Purkinje cell (primary cell): ENCODE measurements around the gene PNMA8A. TPM values are rescaled to one million over a fixed set of nuclear protein-coding genes. Genes with fewer than 3 reads are reported as not detected.

Experiments
- polyA plus RNA-seq: library from polyadenylated mRNA; unstranded; fragments of >200 nt; fragmentation: Nextera tagmentation; gene quantifications from 2 replicates; pipeline ENCODE4 v1.2.1, GENCODE V29; 2014

The PNMA8A gene, protein sequence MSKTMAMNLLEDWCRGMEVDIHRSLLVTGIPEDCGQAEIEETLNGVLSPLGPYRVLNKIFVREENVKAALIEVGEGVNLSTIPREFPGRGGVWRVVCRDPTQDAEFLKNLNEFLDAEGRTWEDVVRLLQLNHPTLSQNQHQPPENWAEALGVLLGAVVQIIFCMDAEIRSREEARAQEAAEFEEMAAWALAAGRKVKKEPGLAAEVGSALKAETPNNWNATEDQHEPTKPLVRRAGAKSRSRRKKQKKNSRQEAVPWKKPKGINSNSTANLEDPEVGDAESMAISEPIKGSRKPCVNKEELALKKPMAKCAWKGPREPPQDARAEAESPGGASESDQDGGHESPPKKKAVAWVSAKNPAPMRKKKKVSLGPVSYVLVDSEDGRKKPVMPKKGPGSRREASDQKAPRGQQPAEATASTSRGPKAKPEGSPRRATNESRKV
- polyA plus RNA-seq: 60.9 and 72.2 TPM in 2 replicates

DNA sequence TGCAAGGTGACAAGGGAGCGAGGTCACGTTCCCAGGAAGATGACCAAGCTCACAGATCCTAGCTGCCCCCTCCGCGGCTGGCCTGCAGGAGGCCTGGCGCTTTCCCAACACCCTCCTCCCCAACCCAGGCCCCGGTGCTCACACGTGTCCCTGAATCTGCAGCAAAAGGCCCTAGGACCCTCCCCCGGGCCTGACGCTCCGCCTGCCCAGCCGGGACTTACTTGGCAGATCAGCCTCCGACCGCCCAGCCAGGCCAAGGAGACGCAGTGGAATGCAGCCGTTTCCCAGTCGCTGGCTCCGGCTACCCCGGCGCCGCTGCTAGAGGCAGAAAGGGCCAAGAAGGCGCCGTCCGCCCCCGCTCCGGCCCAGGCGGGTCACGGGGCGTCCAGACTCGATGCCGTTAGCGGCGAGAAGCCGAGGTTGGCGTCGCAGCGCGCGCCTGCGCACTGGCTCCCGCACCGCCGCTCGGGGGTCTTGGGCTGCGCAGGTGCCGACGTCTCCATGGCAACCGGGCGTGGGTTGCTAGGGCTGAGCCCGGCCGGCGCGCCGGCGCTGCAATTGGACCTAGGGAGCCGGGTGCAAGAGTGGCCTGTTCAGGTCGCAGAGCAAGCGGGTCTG is at the start of gene PNMA8A:
TSS of gene PNMA8A (minus strand) at position 448 of the 618 bp plus-strand sequence. CDS start 528 bp downstream, outside the sequence.

DNA sequence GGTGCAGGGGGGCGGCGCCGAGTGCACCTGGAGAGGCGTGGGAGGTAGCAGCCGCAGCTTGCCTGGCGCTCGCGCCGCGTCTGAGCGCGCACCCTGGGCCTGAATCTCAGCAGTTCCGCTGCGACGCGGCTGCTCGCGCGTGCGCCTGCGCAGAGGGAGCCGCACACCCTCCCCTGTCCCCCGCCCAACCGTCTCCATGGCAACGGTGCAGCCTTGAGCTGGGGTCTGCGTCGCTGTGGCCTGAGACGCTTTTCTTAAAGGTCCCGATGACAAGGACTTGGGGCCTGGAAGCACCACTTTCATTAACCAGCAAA is 24.4 kb upstream of the PNMA8A start, which contains the start of gene PNMA8B:
TSS of gene PNMA8B (minus strand) at position 82 of the 314 bp plus-strand sequence. CDS start 402 bp downstream, outside the sequence.

DNA sequence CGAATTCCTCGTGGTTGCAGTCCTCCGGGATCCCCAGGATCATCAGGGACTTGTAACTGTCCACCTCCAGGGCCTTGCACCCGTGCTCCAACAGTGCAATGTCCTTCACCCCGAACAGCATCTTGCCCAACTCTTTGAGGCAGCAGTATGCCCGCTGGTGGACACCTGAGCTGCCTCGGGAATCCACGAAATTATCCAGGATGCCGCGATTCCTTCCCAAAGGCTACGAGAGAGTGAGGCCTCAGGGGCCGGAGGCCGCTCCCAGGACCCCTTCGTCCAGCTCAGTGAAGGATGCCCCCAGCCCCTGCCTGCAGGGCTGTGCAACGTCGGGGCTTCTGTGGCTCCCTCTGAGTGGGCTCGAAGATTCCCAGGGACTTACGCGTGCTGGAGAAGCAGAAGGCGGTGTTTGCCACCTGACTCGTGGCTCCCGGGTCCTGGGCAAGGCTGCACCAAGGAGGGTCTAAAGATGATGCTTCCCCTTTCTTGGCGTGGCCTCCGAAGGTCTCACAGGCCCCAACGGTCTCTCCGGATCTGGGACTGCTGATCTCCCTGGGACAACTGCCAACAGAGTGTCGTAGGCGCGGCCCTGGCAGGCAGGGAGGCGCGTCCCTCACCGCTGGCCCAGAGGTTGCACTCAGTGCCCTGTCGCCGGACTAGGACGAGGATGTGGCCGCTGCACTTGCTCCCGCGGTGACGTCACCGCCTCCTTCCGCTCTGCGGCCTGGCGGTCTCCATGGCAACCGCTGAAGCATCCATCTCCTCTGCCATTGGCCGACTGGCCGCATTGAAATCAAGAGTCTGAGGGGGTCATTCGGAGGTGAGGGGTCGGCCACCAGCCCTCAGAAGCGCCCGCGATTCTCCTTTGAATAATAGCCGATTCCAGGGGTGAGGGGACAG is 42.9 kb downstream of the PNMA8A start, which contains the start of gene PNMA8C:
TSS of gene PNMA8C (minus strand) at position 698 of the 897 bp plus-strand sequence. CDS start at position 121, 577 bp downstream.

Other genes with a start within 250 kb of the PNMA8A start
- not detected in 2 replicates for gene IGFL1, start 241.8 kb downstream of the PNMA8A start, polyA plus RNA-seq
- gene HIF3A, start 174.5 kb downstream of the PNMA8A start, polyA plus RNA-seq: 0.09 and 0.31 TPM in 2 replicates
- 12.9 and 13.0 TPM in 2 replicates for gene PPP5C, start 124.5 kb downstream of the PNMA8A start, polyA plus RNA-seq
- gene CCDC8, start 58.0 kb downstream of the PNMA8A start, polyA plus RNA-seq: 0.20 TPM in 1 of 2 replicates, not detected in the other
- gene PNMA8C, start 42.6 kb downstream of the PNMA8A start, polyA plus RNA-seq: 13.3 and 17.1 TPM in 2 replicates
- gene PNMA8B, start 24.3 kb upstream of the PNMA8A start, polyA plus RNA-seq: 4.9 and 6.1 TPM in 2 replicates
- gene CALM3, start 129.8 kb upstream of the PNMA8A start, polyA plus RNA-seq: 322 and 421 TPM in 2 replicates
- gene PTGIR, start 153.5 kb upstream of the PNMA8A start, polyA plus RNA-seq: not detected in 2 replicates
- not detected in 2 replicates for gene GNG8, start 164.6 kb upstream of the PNMA8A start, polyA plus RNA-seq
- gene DACT3, start 189.6 kb upstream of the PNMA8A start, polyA plus RNA-seq: 3.3 and 7.1 TPM in 2 replicates
- 0.87 TPM in 1 of 2 replicates, not detected in the other for gene PRKD2, start 245.6 kb upstream of the PNMA8A start, polyA plus RNA-seq